Amygdala (tissue), 56 donors: ENCODE measurements around the gene PLXNA4.

ENCODE experiments used
- DNase-seq, 56 donors: peaks; one replicate each; lab custom pipeline; 2025; lab: John Stamatoyannopoulos, UW

Gene PLXNA4

GRCh38 chr7:132592231-132592920, 16.1 kb upstream of the PLXNA4 start:
- no peak for DNase-seq

- no peak for DNase-seq
Observed at GRCh38 chr7:132590162-132590561, 13.9 kb upstream of the PLXNA4 start.

- no peak for DNase-seq
Observed at GRCh38 chr7:132588596-132588995, 12.3 kb upstream of the PLXNA4 start.

- DNase-seq, result peak in 1 of 56 donors; percentile 26
Observed at GRCh38 chr7:132584796-132585494, 8.7 kb upstream of the PLXNA4 start.

DNA sequence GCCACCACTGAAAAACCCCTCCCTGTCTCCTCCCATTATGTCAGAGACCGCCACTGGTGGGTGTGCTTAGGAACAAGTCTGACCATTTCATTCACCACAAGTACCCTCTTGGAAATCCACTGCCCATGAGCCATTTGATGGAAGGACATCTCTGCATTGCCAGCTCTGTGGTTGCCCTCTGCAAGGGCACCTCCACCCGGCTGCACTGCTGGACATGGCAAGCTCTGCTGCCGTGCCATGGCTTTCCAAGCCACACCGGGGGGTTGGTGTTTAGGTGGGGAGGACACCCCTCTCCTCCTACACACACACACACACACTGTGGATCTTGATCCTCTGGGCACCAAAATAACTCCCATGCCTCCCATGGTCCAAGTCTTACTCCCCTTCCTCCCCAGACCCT, 5.2 kb upstream of the PLXNA4 start:
- DNase-seq, result no peak

GRCh38 chr7:132580717-132581285, 4.5 kb upstream of the PLXNA4 start:
- peak in 48 of 56 donors; percentile 6 to 77 (median 40) for DNase-seq

GRCh38 chr7:132580277-132580676, 4.0 kb upstream of the PLXNA4 start:
- no peak for DNase-seq

GRCh38 chr7:132579260-132579899, 3.1 kb upstream of the PLXNA4 start:
- no peak for DNase-seq

GRCh38 chr7:132578826-132579225, 2.6 kb upstream of the PLXNA4 start:
- DNase-seq, result no peak

DNA sequence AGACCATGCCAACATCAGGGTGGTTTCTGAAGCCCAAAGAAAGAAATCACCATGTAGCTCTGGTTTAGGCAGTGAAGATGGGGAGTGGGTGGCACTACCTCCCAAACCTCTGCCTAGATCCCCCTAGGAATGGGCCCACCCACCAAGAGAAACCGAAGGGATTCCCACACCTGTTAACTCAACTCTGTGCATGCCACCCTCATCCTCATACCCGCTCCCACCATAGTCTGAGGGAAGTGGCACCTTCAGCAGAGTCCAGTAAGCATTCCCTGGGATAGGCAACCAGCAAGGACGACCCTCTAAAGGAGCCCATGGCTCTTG, 1.7 kb upstream of the PLXNA4 start:
- no peak for DNase-seq

DNA sequence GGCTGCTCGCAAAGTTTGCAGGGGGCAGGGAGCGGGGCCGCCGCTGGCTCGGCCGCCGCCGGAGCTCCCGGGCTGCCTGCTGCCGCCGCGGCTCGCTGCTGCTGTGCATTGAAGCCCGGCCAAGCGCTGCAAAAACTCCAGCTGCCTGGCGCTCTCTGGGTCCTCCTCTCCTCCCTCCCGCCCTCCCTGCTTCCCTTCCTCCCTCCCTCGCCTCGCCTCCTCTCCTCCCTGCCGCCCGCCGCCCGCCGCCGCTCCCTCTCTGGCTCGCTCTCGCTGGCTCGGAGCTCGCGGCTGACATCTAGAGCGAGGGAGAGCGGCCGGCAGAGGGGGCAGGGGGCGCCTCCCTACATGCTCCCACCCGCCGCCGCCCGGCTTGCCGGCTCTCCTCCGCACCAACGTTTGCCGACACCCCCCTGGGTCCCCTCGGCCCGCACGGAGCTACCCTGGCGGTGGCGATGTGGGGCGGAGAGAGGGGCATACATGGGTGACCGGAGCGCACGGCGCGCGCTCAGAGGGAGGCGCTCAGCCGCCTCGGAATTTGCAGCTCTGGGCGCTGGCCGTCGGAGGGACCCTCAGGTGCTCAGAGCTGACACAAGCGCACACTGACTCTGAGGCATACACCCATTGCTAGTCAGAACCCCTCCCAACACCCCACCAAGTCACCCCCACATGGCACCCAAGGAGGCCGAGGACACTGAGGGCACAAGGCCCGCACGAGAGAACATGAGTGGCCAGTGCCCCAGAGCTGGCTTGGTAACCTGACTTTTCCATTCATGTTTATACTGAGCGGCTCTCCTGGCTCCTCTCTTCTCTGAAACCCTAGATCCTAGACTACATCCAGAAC, 1.2 kb upstream of the PLXNA4 start:
- peak in 47 of 56 donors; percentile 15 to 78 (median 53) for DNase-seq

- no peak for DNase-seq
Observed at GRCh38 chr7:132576721-132577085, 433 bp upstream of the PLXNA4 start.

GRCh38 chr7:132575419-132575981, 770 bp downstream of the PLXNA4 start:
- peak in 32 of 56 donors; percentile 6 to 66 (median 33) for DNase-seq

DNA sequence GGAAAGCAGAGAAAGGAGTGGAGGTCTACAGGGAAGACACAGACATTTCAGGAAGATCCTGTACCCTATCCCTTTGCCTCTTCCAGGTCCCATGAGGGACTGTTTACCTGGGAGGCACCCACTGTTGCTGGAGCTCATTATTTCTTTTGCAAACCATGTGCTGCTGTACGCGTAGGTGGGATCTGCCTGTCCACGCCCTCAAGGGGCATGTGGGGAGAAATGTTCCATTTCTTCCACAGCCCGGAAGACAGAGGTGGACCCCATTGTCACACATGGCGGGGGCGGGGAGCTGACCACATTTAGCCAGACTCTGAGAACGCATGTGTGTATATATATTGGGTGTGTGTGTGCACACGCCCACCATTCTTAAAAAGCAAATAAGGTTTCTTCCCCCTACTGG, 2.0 kb downstream of the PLXNA4 start:
- no peak for DNase-seq

DNA sequence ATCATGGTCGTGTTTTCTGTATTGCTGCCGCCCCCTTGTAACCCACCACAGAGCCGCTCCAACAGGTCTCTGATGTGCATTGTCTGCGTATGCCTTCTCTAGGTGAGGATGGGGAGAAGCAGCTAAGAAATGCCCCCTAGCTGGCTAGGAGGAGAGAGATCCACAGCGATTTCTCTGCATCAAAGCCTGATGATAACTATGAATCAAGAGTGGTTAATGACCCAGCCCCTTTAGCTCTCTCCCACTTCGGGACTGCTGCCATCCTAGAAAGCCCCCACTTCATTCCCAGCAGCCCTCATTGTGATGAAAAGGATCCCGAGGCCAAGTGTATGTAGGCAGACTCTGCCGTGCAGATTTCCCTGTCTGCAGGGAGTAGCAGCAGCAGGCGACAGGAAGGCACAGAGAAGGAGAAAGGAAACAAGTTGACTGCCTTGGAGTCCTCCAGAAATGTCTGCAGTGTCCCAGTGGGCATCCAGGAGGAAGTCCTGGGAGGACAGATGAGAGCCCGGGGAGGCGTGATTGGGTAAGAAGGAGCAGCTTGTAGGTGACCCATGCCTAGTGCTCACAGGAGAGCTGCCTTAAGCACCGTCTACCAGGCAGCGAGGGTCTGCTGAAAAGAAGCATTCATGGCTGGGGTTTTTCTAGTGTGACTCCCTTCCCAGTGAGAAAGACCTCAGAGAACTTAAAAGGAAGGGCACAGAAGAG, 2.9 kb downstream of the PLXNA4 start:
- DNase-seq, result no peak

DNA sequence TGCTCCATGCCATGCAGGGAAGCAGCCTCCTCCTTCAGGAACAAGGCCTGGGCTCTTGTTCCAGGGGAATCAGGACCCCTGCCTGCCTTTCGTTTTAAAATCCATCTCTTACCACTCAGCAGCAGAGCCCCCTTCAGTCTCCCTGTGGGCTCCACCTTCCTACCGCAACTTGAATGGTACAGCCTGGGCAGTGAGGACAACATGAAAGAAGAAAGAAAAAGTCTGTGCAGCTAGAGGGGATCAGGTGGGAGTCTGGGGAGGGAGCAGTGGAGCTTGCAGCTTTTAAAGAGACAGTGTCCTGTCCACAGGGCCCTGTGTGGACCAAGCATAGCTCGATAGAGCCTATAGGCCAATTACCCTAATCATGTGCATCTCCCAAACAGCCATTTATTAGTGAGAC, 3.7 kb downstream of the PLXNA4 start:
- DNase-seq, result no peak

DNA sequence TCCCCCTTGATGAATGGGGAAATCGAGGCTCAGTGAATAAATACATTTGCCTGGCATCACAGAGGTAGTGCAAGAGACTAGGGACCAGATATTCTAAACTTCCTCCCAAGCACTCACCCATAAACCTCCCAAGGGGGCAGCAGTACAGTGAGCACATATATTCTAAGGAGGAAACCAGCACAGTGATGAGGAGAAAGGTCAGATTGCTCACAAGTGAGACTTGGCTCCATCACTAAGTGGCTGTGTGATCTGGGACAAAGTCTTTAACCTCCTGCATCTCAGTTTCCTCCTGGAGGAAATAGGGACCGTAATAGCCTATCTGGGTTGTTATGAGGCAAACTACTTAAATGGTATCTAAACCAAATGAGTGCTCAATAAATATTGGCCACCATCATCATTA, 4.3 kb downstream of the PLXNA4 start:
- DNase-seq, result no peak

DNA sequence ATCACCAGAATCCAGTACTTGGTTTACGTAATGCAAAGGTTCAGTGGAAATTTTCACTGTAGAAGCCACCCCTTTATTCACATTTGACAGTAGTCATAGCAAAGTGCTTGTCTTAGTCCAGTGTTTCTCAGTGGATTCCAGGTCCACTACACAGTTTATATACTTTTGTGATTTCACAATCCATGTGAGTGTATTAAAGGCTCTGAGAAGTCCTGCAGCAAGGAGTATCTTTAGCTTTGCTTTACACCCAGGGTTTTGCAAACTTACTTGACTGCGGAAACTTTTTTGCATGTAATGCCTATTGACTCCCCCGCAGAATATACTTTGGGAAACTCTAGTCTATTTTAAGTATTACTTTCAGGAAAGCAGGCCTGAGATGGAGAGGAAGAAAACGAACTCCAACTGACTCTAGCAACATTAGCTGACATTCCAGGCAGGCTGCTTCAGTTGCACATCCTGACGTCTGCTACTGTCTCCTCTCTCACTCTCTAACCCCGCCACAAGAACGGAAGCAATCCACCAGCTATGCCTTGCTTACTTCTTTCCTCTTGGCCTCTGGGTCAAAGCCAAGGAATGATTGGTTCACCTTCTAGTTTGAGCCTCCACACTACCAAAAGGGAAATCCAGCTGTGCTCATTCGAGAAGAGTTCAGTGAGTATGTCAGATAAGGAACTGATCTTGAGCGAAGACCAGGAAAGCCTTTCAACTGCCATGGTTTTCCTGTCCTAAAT, 6.2 kb downstream of the PLXNA4 start:
- DNase-seq, result no peak

DNA sequence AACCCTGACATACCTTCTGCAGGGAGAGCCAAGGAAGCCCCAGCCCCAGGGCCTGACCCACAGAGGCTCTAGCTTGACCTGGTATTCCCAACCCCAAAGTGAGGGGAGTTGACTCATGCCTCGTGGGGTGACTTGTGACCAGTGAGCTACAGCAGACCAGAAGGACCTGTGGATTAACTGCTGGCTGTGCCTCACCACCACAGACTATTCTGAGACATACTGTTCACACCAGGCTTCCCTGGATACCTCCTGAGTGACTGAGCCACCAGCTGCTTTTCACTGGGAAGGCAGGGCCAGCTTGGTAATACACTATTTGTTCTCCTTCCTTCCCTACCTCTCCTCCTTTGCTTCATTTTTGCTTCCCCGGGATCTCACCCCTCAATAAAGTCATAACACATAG, 7.3 kb downstream of the PLXNA4 start:
- DNase-seq, result no peak
